Heart right ventricle (tissue), 16 donors: ENCODE results near the gene HSH2D. TPM values are rescaled to one million over a fixed set of nuclear protein-coding genes. Genes with fewer than 3 reads are reported as not detected.

Source experiments
- ATAC-seq, 8 donors: fragments of 200-7000 bp; cut with Tn5 transposase; one replicate each; pipeline ENCODE4 v1.9.1; 2020; ENCODE audit warnings: mild to moderate bottlenecking in 8 of 8, moderate library complexity in 8 of 8, moderate number of reproducible peaks in 1 of 8
- DNase-seq, 2 donors: peaks; one replicate each; pipeline ENCODE4 v3.0.0-alpha.2; 2020
- H3K27ac ChIP-seq, 10 donors: fragments of 200-600 bp; sonication (generic) in 2 of 10; one replicate each; pipeline versions ENCODE4 v1.5.0 to v1.8.0; 2020 to 2022; ENCODE audit warnings: mild to moderate bottlenecking in 3 of 10
- H3K27me3 ChIP-seq, 7 donors: fragments of 200-600 bp; one replicate each; pipeline ENCODE4 v1.8.0; 2021 to 2022; ENCODE audit warnings: mild to moderate bottlenecking in 2 of 7
- H3K36me3 ChIP-seq, 9 donors: fragments of 200-600 bp; sonication (generic) in 1 of 9; one replicate each; pipeline versions ENCODE4 v1.5.0 to v1.8.0; 2020 to 2022; ENCODE audit warnings: mild to moderate bottlenecking in 2 of 9
- H3K4me1 ChIP-seq, 9 donors: fragments of 200-600 bp; sonication (generic) in 1 of 9; one replicate each; pipeline versions ENCODE4 v1.5.0 to v1.8.0; 2020 to 2022; ENCODE audit warnings: mild to moderate bottlenecking in 4 of 9
- H3K4me3 ChIP-seq, 10 donors: fragments of 200-600 bp; sonication (generic) in 2 of 10; one replicate each; pipeline versions ENCODE4 v1.5.0 to v1.8.0; 2020 to 2022; ENCODE audit warnings: mild to moderate bottlenecking in 7 of 10, moderate library complexity in 2 of 10
- H3K9me3 ChIP-seq, 11 donors: fragments of 200-600 bp in 10 of 11; sonication (generic) in 2 of 11; one replicate each; pipeline versions ENCODE4 v1.5.0 to v1.8.0; 2013 to 2022; ENCODE audit warnings: mild to moderate bottlenecking in 2 of 11, control low read depth in 1 of 11, moderate library complexity in 1 of 11
- CTCF ChIP-seq, 9 donors: fragments of 200-600 bp; sonication (generic) in 2 of 9; IDR thresholded peaks; one replicate each; pipeline versions ENCODE4 v1.5.0 to v1.8.0; 2021 to 2022; ENCODE audit warnings: antibody characterized with exemption in 9 of 9, mild to moderate bottlenecking in 5 of 9, moderate library complexity in 1 of 9
- WGBS, 2 donors: extraction: QIAGEN DNeasy Blood & Tissue Kit; methylation state at CpG; one replicate each; pipeline ENCODE4 v1.1.7; 2013; ENCODE audit warnings: inconsistent platforms in 1 of 2; 5-methylcytosine and 5-hydroxymethylcytosine counted together
- intact Hi-C, 10 donors: fragments of 100-400 bp; cut with DNase I; formaldehyde crosslinking; loops; one replicate each; pipeline versions ENCODE4 v1.11.1 to v1.14.2; 2022
- long read RNA-seq, 3 donors: library from polyadenylated mRNA; unstranded; transcript quantifications; one replicate each; pipeline ENCODE4 v2.0.0, GENCODE V29; 2020 to 2021
- polyA plus RNA-seq, 2 donors: library from polyadenylated mRNA; stranded (reverse); fragments of 200-250 nt; gene quantifications; one replicate each; pipeline ENCODE4 v1.2.3, GENCODE V29; 2013
- total RNA-seq, 10 donors: library from RNA; stranded (reverse); fragmentation: NEBNext Ultra II Directional in 3 of 10; extraction: Animal tissue kit (Norgen Biotek cat#: 25700) in 3 of 10; gene quantifications; one replicate each; pipeline versions ENCODE4 v1.2.1 to v1.2.4, GENCODE V29; 2021 to 2023
- donor health status: Arrhythmogenic right ventricular cardiomyopathy.
- donor health status: ischemic (EF 13 %, LVEDD 7.1; RV severe dilation, severe dysfunction).
- donor health status: healthy with polysubstance abuse.
- donor health status: DM: no; HTN: yes; CAD: no.
- donor health status: DM: no; HTN: no; CAD: no.
- donor health status: ischemic (EF 25% LVEDD 6.9; RV normal size, moderate dysfunction).
- donor health status: ischemic (EF 25% LVEDD 5.7; RV mildly dilated, moderate dysfunction).
- donor health status: healthy.
- donor health status: DM: yes; HTN: yes; CAD: no.
- donor health status: Ischemic cardiomyopathy.
- donor health status: ischemic (EF 35%, LVEDD 5.7; RV mildly dilated, moderate dysfunction).
- donor health status: nonischemic (EF 11% LVEDD 7.7; RV severe dilation, severe dysfunction).
- donor health status: DM: yes; HTN: yes; CAD: no.
- donor health status: PGD.
- donor health status: ischemic (EF 29% LVEDD 5.4; RV normal size, mild dysfunction).
- donor health status: nonischemic (EF 23%, LVEDD 6.1; RV moderate dilation, normal function).

The HSH2D gene
- total RNA-seq: 1 to 10 TPM in 3 of 10 donors, under 1 TPM in 5, not detected in 2; 0.16 to 2.0 (median 0.56) TPM
- polyA plus RNA-seq: under 1 TPM; 0.19 to 0.51 TPM
- long read RNA-seq, donor 1: 0 reads
- long read RNA-seq, donor 2: 0 reads
- long read RNA-seq, donor 3: 0 reads

- ATAC-seq (peak in 4 of 8 donors; percentile 51 to 69 (median 53)), DNase-seq (peak in 1 of 2 donors; percentile 30)
- TF ChIP-seq CTCF (IDR thresholded peaks at IDR 0.05): no peak
- Histone ChIP-seq H3K36me3 (no peaks in the 10 kb centered on the region), H3K27me3 (peaks cover 0 to 19% (median 11%) of the 10 kb centered on the region in 7 donors), H3K9me3 (no peaks in the 10 kb centered on the region), H3K27ac (peak within 1 kb of the TSS in 2 of 10 donors; percentile 40 to 86), H3K4me1 (peaks cover 0 to 67% (median 0%) of the 10 kb centered on the region in 9 donors), H3K4me3 (peak within 1 kb of the TSS in 2 of 10 donors; percentile 15 to 49)
- intact Hi-C loops: no loop called here
- WGBS, 2 donors: 41 to 45% methylated on average over 13 of the region's 13 CpGs
Observed at GRCh38 chr19:16143399-16144215, at the start of gene HSH2D. TSS of gene HSH2D (plus strand) at chr19:16143685. CDS start at chr19:16148751, 5,066 bp downstream.

GRCh38 chr19:16094360-16095070 is 49.0 kb upstream of the HSH2D start:
- peaks cover 0 to 14% (median 0%) of the 10 kb centered on the region in 9 donors for H3K4me1 ChIP-seq
- 79% methylated on average over 10 of the region's 10 CpGs for WGBS, 2 donors
- intact Hi-C loops: no loop called here
- H3K36me3 ChIP-seq: peaks cover 0 to 100% (median 77%) of the 10 kb centered on the region in 9 donors
- H3K27ac ChIP-seq: peak overlapping the region in 4 of 10 donors; percentile 7 to 52 (median 31)
- DNase-seq (no peak), ATAC-seq (peak in 3 of 8 donors; percentile 12 to 29 (median 24))
- no peak overlapping the region for H3K4me3 ChIP-seq
- no peaks in the 10 kb centered on the region for H3K27me3 ChIP-seq
- no peak for TF ChIP-seq CTCF (IDR thresholded peaks at IDR 0.05)
- H3K9me3 ChIP-seq: no peaks in the 10 kb centered on the region

- Histone ChIP-seq H3K36me3 (peaks cover 0 to 100% (median 75%) of the 10 kb centered on the region in 9 donors), H3K4me3 (no peak overlapping the region), H3K9me3 (no peaks in the 10 kb centered on the region), H3K27ac (peak overlapping the region in 4 of 10 donors; percentile 29 to 52 (median 37)), H3K4me1 (peaks cover 0 to 14% (median 0%) of the 10 kb centered on the region in 9 donors), H3K27me3 (no peaks in the 10 kb centered on the region)
- DNase-seq: peak in 1 of 2 donors; percentile 29
- TF ChIP-seq CTCF (IDR thresholded peaks at IDR 0.05): no peak
- ATAC-seq: peak in 7 of 8 donors; percentile 29 to 69 (median 44)
- intact Hi-C loops: no loop called here
- 71 to 73% methylated on average over 13 of the region's 13 CpGs for WGBS, 2 donors
Observed at GRCh38 chr19:16095071-16095571, 48.4 kb upstream of the HSH2D start.

- intact Hi-C loops: no loop called here
- no peak for DNase-seq
Observed at GRCh38 chr19:16096280-16096855, 47.1 kb upstream of the HSH2D start.

More at GRCh38 chr19:16096280-16096855, 47.1 kb upstream of the HSH2D start:
- Histone ChIP-seq H3K4me3 (no peak overlapping the region), H3K36me3 (peaks cover 0 to 100% (median 76%) of the 10 kb centered on the region in 9 donors), H3K9me3 (no peaks in the 10 kb centered on the region), H3K27ac (no peak overlapping the region), H3K27me3 (no peaks in the 10 kb centered on the region), H3K4me1 (peaks cover 0 to 14% (median 0%) of the 10 kb centered on the region in 9 donors)
- 82 to 84% methylated on average over 10 of the region's 10 CpGs for WGBS, 2 donors
- no peak for ATAC-seq
- no peak for TF ChIP-seq CTCF (IDR thresholded peaks at IDR 0.05)
